ENCODE results near the gene ARSI. TPM values are rescaled to one million over a fixed set of nuclear protein-coding genes. Genes with fewer than 3 reads are reported as not detected.

The ARSI gene
- polyA plus RNA-seq, 1 donor, result 5.7 TPM

DNA sequence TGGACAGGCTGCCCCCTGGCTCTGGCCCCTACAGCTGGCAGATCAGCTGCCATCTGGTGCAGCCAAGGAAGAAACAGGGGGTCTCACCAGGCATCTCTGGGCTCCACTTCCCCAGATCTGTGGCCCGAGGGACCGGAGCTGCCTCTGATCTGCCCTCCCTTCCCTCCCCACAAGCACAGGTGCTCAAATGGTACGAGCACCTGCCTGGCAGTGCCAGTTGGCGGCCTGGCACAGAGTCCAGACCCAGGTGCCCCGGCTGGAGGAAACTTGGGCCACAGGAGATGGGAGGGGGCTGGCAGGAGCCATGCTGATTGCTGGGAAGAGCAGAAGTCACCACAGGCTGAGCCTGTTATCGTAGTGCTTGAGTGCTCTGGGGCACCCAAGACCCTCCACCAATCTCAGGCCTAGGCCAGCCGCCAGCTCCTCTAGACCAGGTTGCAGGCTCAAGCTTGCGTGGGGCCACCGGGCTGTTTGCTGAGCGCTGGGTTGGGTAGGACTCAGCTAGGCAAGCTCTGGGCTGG lies 8.1 kb downstream of the ARSI start:
- no peak for DNase-seq (ENCODE audit: low read depth)

DNA sequence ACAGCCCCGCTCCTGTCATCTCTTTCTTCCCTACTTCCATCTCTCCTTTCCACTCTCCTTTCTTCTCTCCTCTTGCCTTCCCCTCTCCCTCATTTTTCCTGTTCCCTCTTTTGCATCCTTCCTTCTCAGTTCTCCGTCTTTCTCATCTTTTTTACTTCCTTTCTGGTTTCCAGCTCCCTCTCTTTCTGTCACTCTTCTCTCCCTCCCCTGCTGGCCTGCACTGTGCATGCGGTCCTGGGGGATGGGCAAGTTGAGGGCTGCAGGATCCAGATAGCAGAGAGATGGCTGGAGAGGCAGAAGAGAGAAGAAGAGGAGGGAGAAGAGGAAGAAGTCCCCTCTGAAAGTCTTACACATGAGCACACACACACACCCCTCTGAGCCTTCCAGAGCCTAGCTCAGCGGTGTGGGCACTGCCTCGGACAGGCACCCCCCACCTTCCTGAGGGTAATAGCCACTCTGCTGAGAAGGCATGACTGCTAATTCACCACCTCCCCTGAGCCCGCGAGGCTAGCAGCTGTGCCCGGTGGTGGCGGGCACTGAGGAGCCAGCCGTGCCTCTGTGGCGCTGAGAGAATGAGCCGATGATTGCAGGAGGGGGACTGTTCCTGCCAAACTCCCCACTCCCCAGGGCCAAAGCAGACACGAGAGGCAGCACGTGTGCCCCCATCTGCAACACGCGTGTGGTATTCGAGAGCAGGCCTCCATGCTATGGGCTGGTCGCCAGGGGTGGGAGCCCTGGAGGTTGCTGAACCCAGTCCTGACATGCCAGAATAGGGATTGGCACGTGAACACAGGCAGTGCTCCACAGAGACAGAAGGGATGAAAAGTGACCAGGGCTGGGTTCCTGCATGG lies 9.4 kb downstream of the ARSI start:
- no peak for DNase-seq (ENCODE audit: low read depth)

DNA sequence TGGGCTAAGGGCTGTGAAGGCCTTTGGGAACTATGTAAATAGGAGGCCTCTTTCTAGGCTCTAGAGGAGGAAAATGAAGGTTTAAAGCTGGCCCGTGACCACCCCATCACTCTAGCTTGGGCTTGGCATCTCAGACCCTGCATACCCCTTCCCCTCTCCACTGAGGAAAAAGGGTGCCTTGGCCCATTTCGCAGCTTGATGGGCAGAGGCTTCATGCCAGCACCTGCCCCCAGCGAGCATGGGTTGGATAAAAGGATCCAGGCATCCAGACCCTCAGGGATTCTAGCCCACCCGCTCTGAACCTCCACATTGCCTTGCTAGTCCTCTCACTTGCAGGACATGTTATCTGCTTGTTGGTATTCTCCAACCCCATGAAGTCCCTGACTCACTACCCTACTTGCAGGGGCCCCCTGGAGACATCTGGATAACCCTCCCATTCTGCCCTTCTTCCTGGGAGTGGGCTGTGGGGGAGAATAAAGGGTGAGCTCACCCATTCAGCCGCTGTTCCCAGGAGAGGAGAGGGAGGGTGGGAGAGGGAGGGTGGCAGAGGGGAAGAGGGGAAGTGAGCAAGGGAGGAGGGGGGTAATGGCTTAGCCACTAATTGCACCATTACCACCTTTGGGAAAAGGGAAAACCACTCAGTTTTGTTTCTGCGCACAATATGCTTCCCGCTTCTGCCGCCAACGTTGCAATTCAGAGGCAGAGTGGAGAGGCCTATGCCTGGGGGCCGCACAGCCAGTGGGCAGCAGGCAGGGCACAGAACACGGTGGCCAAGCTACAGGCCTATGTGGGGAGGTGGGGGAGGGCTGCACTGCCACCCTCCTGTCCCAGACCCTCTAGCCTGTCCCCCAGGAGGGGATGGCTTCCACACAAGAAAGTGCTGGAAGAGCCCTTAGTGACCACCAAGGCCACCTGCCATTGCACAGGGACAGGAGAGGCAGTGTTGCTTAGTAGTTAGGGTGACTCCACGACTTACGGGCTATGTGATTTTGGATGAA lies 11.0 kb downstream of the ARSI start:
- DNase-seq (ENCODE audit: low read depth), result no peak

DNA sequence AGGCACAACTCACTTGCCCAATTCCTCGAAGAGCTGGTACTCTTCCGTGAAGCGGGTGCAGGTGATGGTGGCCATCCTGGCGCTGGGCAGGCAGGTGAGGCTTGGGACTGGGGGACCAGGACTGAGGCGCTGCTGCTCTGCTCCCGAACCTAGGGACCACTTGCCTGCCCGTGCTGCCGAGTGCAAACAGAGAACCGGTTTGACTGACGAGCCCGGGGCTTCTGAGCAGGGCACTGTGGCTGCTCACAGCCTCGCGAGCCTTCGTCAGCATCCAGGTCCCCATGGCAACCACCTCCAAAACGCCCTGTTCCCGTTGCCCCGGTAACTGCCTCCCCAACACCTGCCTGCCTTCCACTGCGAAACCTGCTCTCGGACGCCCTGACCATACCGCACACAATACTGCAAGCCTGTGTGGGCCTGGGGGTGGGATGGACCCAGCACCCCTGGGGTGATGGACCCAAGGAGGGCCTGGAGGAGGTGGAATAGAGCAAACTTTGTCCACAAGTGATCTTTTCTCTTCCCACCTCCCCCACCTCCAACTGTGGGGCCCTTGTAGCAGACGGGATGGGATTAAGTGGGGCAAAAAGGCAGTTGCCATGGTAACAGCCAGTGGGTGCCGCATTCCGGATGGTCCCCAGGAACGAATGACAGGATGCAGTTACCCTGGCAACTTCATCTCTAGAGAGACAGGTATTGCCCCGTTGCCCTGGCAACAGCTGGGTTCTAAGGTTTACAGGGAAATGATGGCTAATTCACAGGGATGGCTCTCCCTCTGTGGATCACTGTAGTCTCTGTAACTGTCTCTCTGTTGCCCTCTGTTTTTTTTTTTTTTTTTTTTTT lies 12.9 kb downstream of the ARSI start, which contains the start of gene CAMK2A:
Gene CAMK2A (minus strand): TSS at position 223 of the 840 bp plus-strand sequence. CDS start 148 bp downstream, at position 75.
- no peak for DNase-seq (ENCODE audit: low read depth)

DNA sequence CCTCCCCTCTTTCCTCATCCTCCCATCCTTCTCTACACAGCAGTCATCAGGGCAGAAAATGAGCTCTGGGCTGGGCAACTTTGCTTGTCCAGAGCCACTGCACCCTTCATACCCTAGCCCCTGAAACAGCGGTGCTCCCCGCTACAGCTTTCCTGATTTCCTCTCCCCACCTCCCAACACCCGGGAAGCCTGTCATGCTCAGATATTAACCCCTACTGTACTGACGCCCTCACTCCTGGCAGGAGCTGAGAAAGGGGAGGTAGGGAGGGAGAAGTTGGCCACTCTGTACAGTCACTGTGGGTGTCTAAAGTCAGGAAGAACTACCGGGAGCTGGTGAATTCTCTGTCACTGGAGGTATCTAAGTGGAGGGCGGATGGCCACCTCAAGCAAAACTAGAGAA lies 13.9 kb downstream of the ARSI start:
- DNase-seq (ENCODE audit: low read depth), result no peak

DNA sequence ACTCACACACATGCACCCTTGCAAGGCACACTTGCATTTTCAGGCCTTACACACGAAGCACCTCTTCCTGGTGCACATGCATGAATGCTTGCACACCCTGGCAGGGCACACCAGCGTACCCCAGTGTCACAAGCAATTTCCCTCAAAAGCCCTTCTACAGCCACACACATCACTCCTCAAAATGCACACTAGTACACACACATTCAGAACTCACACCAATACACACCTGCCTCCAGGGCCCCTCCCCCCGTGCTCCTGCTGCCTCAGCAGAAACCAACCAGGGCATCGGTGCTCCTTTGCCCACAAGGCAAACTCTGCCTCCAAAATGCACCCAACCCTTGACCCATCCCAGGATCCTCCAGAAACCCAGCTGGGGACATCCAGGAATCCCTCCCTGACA lies 14.3 kb downstream of the ARSI start:
- no peak for DNase-seq (ENCODE audit: low read depth)

DNA sequence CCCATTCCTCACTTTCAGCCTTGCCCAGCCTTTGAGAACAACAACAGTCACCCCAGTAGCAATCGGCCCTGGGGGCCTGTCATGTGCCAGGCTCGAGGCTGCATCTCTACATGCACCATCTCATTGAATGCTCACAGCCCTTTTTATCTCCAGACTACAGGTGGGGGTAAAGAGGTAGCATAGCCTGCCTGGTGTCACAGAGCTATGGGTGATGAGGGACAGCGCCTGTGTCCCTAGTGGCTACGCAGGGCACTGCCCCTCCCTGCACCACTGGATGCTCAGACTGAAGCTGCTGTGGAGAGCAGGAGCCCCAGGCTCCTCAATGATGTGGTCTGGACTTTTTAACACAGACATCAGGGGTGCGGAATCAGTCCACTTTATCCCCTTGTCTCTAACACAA lies 15.9 kb downstream of the ARSI start:
- no peak for DNase-seq (ENCODE audit: low read depth)

DNA sequence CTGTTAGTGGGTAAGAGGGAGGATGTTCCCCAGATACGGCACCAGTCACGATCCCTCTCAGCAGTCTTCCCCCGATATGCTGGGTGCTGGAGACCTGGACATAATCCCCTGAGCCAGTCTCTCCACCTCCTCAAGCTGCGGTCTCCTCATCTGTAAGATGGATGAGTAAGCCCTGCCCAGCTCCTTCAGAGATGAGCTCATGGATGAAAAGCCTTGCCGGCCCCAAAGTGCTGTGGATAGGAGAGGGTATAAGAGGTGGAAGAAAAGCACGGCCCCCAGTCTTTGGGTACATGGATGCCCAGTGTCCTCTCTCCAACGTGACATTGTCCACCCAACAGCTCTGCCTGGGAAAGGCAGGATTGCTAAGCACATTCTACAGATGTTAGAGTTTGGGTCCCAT lies 17.6 kb downstream of the ARSI start:
- no peak for DNase-seq (ENCODE audit: low read depth)

DNA sequence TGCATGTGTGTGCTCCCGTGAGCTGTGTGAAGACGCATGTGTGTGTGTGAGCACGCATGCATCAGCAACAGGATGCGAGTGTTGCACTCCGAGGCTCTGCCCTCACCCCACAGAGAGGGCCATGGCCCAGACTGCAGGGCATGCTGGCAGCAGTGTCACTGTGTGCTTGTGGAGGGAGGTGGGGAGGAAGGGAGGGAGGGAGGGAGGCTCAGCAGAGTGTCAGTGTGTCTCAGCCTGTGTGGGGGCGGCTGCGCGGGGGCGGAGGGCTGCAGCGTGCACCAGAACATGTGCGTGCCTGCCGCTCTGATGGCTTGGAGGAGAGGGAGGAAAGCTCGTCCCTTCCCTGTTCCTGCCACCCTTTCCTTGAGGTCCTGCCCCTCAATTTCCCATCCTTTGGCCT lies 18.4 kb downstream of the ARSI start:
- DNase-seq (ENCODE audit: low read depth), result no peak

DNA sequence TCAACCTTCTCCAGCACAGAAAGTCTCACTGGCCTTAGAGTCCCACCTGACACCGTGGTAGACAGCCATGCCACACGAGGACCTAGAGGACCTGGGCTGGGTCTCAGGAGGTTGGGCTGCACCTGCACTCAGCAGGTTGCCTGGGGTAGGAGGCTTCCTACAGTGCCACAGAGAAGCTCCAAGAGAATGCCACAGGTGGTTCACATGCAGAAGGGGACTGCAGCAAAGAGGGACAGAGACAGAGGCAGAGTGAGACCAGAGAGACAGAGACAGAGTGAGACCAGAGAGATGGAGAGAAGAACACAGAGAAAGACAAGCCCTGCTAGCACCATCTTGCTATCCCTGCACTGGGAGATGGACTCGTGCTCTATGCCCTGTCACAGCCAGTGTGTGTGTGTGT lies 18.8 kb downstream of the ARSI start:
- DNase-seq (ENCODE audit: low read depth), result no peak

DNA sequence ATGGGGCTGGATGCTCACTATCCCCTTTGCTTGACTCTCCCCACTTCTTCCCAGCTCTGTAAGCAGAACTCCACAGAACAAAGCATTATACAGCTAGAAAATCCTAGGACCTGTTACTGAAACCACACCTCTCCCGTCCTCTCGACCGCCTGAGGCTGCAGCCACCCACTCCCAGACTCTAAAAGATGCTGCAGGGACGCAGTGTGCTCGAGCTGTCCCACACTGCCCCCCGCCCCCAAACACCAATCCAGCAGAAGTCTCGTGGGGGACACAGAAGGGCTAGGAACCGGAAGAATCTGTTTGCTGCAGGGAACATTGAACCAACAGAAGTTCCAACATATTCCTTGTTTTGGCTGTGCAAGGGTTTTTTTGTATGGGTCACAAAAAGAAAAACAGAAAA lies 20.7 kb downstream of the ARSI start:
- no peak for DNase-seq (ENCODE audit: low read depth)

DNA sequence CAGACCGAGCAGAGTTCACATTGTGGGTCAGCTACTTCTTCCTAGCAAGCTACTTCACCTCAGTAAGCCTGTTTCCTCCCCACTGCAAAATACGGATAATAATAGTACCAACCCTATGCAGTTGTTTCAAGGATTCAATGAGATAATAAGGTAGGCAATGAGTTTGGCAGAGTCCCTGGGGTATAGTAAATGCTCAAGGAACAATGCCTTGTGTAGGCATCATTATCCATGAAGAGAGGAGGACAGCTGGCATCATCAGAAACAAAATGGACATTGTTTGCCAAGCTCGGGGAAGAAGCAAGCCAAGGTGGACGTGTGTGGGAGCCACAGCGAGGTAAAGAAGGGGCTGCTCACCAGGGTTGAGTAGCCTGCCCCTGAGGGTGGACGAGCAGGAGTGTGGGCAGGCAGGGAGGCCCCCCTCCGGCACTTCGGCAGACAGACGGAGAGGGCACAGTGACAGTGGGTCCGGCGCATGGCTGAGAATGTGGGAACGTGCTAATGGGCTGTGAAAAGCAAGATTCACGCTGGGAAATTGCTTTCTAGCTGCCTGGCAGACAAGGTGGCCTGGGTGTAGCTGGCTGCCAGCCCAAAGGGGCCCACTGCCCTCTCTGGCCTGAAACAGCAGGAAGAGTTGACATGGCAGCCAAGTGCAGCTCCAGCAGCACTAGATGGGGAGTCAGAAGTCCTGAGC lies 23.2 kb downstream of the ARSI start:
- no peak for DNase-seq (ENCODE audit: low read depth)

DNA sequence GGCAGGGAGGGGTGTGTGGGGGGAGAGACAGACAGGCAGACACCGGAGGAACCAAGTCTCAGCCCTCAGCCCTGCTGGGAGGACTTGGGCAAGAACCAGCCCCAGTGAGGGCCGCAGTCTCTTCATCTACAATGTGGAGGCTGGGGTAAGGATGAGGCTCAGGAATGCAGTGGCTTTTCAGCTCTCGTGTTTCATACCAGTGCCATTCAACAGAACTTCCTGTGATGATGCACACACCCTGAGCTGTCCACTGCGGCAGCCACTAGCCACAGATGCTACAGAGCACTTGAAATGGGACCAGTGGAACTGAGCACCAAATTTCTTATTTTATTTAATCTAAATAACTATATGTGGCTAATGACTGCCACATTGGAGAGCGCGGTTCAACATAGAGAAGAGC lies 23.8 kb downstream of the ARSI start:
- no peak for DNase-seq (ENCODE audit: low read depth)

DNA sequence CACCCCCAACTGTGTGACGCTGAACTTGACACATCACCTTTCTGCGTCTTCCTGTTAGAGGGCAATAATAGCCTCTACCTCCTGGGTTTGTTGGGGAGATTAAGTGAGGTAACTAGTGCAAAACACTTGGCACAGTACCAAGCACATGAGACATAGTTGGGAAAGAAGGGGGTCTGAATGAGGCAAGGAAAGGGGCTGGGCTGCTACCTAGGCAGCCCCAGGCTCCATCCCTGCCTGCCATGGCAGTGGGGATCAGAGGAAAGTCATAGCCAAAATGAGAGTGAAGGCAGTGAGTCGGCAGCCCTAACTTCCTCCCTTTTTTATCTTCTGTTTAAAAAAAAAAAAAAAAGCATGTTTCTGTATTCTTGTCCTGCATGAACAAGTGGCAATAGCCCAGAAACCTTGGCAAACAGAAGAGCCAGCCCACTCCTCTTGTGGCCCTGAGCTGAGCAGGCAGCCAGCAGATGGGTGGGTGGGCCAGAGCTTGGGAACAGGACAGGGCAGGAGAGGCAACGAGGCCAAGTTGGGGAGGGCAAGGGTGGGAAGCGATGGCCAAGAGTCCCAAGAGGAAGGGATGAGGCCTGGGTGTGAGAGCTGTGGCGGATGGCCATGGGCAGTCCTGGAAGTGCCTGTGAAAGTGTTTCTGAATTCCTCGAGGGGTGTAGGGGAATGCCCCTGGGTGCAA lies 24.5 kb downstream of the ARSI start:
- no peak for DNase-seq (ENCODE audit: low read depth)

DNA sequence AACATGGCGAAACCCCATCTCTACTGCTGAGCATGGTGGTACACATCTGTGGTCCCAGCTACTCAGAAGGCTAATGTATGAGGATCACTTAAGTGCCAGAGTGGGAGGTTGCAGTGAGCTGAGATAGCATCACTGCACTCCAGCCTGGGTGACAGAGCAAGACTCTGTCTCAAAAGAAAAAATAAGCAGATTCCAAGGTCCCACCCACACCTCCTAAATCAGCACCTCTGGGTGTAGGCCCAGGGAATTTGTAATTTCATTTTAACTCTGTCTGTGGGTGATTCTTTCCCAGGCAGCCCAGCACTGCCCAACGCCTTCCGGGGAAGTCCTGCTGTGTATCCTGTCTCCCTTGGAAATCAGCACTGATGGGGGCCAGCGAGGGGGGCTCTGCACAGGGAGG lies 25.7 kb downstream of the ARSI start:
- no peak for DNase-seq (ENCODE audit: low read depth)

DNA sequence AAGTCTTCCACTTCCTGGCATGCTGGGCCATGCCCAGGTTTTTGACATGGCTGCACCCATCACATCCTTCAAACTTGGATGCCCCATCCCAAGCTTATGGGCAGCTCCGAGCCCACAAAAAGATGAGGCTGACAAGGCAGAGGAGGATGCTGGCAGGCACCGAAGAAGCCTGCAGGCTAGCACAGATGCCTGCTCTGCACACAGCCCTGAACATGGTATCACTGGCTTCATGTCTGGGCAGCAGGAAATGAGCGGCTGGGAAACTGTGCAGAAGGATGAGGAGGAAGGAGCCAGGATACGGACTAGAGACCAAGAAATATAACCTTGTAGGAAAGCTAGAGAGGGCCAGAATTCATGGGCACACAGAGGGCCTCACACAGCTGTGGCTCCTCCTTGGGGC lies 27.9 kb downstream of the ARSI start:
- no peak for DNase-seq (ENCODE audit: low read depth)

DNA sequence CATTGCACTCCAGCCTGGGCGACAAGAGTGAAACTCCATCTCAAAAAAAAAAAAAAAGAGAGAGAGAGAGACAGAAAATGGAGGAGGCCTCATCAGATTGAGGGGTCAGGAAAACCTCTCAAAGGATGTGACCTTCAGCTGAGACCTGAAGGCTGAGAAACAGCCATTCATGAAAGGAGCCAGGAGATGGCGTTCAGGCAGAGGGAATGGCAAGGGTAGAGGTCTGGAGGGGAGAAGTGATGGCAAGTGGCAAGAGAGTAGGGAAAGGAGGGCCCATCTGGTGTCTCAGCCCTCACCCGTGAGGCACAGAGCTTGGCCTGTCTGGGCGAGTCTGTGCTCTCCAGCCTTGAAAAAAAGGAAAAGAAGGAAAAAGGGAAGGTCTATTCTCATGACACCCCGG lies 30.2 kb downstream of the ARSI start:
- no peak for DNase-seq (ENCODE audit: low read depth)

DNA sequence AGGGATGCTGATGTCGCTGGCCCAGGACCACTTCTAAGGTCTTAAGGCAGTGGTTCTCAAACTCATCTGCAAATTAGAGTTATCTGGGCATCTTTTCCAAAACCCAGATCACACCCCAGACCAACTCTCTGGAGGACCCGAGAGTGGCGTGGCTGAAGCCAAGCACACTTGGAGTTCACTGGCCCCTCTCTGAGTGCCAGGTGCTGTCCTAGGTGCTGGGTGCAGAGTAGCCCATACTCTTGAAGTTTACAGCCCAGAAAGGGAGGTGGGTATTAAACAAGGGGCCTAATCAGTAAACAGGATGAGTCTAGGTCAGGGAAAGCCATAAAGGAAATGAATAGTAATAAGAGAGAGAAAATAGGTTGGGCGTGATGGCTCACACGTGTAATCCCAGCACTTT lies 30.8 kb downstream of the ARSI start:
- no peak for DNase-seq (ENCODE audit: low read depth)

DNA sequence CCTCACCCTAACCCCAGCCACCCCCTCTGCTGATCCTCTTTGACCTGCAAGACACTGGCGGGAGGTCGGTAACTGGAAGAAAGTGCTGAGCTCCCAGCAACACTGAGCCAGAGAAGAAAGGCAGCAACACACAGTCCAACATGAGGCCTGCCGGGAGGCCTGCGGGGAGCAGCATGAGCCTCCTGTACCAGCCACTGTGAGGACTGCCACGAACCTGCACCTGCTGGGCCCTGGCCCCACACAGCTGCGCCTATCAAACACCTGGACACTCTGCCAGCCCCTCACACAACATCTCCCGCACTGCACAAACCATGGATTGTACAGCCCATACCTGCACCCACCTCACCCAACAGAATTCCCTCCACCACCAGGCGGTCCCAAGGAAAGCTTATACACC lies 31.4 kb downstream of the ARSI start:
- no peak for DNase-seq (ENCODE audit: low read depth)

Data from forelimb muscle (tissue), 1 donor.